GM19193 (cell line): ENCODE measurements around the gene ZFC3H1.

ENCODE experiments used
- POLR2A ChIP-seq: IDR thresholded peaks from 4 replicates; pipeline ENCODE4 v1.6.1; 2011; ENCODE audit not compliant: insufficient read depth, insufficient read length; ENCODE audit errors: extremely low read depth

The ZFC3H1 gene

DNA sequence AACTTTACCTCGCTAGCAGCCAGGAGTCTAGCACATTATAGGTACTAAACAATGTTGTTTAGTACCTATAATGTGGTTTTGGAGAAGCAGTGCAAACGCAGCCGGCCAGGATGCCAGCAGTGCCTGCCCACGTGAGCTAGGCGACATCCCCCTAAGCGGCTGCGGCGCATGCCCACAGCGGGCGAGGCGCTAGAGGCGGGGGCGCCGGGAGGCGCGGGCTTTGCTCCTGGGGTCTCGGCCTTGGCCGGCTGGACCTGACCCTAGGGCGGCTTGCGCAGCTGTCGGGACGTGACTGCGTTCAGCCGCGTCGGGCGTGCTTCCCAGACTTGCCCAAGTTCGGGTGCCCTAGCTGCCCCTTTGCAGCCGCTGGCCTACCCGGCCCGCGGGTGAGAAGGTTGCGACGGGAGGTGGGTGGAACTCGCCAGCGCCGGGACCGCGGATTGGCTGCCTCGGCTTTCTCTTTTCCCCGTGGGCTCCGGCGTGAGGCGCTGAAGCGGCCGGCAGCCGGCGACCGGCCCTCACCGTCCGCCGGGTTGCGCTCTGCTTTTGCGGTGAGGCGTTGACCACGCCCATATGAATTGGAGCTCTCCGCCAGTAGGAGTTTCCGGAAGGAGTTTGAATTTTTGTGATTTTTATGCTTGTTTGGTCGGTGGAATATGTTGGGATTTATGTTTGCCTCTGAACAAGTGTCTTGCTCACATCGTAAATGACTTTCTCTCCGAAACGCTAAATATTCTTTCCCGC lies 22.4 kb upstream of the ZFC3H1 start, which contains the start of gene TMEM19:
TSS of gene TMEM19 (plus strand) at position 169 of the 744 bp plus-strand sequence. CDS start 599 bp downstream, outside the sequence.
- TF ChIP-seq POLR2A: peak; percentile 90

DNA sequence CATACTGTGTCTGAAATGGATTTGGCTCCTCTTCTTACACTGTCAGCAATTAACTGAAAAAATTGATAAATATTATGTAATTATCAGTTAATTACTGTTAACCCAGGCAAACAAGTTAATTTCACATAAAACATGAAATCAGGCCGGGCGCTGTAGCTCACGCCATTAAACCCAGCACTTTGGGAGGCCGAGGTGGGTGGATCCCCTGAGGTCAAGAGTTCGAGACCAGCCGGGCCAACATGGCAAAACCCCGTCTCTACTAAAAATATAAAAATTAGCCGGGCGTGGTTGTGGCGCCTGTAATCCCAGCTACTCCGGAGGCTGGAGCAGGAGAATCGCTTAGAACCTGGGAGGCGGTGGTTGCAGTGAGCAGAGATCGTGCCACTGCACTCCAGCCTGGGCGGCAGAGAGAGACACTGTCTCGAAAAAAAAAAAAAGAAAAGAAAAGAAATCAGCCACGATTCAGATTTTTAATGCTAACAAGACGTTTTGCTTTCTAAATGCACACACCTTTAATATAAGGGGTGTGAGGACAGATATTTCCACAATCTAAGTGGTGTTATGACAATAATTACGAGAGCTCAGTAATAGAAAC lies 21.8 kb upstream of the ZFC3H1 start:
- TF ChIP-seq POLR2A: no peak

DNA sequence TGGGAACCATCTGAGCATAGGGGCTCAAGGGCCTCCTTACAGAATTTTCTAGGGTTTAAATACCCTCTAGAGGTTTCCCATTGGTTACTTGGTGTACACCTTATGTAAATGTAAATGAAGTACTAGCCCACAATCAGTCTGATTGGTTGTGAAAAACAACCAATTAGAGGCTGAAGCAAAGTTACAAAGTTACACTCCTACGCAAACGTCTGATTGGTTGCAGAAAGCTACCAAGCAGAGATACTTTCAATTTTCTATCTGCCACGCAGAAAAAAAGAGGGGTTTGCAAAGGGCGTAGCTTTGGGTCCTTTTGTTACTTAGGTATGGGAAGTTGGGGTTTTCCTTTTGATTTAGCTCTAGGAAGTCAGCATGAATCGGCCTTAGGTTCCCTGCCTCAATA lies 20.4 kb upstream of the ZFC3H1 start:
- TF ChIP-seq POLR2A: no peak

DNA sequence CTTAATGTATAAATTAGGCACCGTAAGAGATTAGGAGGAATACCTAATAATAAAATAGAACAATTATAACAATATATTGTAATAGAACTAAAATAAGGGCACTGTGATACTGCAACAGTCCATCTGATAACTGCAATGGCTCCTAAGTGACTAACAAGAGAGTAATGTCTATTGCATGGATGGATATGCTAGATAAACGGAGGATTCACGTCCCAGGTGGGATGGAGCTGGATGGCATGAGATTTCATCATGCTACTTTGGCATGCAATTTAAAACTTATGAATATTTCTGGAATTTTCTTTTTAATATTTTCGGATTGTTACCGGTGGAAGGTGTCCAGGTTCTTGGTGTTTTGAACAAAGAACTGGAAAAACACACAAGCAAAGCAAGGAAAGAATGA lies 20.0 kb upstream of the ZFC3H1 start:
- no peak for TF ChIP-seq POLR2A

DNA sequence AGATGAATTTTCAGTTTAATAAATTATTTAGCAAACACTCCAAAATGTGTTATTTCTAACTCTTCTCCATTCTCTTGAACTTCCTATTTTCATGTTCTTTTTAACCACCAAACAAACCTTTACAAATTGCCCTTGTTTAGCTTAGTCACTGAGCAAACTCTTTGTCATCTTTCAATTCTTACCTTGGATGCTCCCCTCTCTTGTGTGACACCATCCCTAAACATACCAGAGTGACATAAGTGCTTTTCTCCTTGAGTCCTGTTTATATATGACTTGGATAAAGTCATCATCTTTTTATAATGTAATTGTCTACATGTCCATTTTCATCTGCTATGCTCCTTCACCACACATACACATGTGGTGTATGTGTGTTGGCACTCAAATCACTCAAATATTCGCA lies 18.8 kb upstream of the ZFC3H1 start:
- no peak for TF ChIP-seq POLR2A

DNA sequence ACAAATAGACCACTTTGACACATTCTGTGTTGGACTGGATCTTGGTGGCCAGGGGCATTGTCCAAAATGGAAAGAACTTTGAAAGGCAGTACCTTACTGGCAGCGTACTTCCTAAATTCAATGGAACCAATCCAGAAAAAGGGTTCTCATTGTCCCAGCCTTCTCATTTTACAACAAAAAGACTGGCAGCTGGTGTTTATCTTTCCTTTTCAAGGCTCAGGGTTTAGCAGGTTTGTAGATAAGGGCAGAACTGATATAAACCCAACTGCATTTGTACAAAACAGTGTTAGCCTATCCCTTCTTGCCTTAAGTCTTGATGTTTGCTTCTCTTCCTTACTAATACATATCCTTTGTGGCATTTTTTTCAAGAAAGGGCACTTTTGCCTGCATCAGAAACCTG lies 8.2 kb upstream of the ZFC3H1 start:
- TF ChIP-seq POLR2A: no peak

DNA sequence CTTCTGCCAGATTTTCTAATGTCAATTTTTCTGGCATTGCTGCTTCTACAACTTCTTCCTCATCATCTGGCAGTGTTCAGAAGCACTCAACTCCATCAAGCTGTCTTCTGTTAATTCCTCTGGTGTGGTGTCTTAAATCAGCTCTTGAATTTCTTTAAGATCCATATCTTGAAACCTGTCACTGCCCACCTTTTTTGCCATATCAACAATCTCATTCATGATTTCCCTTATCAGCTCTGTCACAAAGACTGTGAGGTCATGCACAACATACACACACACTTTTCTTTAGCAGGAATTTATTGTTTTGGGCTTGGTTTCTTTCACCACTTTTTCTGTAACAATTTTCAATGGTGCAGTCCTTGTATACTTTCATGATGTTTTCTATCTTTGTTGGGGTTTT lies 7.7 kb upstream of the ZFC3H1 start:
- no peak for TF ChIP-seq POLR2A

DNA sequence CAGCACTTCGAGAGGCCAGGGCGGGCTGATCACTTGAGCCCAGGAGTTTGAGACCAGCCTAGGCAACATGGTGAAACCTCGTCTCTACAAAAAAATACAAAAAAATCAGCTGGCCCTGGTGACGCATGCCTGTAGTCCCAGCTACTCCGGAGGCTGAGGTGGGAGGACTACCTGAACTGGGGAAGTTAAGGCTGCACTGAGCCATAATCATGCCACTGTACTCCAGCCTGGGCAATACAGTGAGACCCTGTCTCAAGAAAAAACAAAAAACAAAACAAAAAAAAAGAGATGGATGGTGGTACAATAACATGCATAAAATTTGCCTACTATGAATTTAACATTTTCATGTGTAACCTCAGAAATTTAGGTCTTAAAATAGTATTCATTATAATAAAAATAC lies 2.6 kb upstream of the ZFC3H1 start:
- no peak for TF ChIP-seq POLR2A

DNA sequence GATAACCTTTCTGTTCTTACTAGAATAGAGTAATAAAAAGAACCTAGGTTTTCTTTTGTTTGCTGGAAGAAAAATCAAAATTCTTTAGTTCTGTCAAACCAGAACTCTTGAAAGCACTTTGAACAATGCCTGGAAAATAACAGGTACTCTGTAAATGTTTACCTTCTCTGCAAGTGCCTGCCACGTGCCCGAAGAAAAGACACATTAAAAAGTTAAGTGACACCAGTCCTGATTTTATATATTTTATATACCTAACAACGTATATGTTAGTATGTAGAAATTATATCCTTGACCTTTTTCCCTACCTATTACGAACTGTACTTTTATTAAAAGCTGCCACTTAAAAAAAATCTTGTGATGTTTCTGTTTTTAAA lies 1.4 kb upstream of the ZFC3H1 start:
- TF ChIP-seq POLR2A: no peak

DNA sequence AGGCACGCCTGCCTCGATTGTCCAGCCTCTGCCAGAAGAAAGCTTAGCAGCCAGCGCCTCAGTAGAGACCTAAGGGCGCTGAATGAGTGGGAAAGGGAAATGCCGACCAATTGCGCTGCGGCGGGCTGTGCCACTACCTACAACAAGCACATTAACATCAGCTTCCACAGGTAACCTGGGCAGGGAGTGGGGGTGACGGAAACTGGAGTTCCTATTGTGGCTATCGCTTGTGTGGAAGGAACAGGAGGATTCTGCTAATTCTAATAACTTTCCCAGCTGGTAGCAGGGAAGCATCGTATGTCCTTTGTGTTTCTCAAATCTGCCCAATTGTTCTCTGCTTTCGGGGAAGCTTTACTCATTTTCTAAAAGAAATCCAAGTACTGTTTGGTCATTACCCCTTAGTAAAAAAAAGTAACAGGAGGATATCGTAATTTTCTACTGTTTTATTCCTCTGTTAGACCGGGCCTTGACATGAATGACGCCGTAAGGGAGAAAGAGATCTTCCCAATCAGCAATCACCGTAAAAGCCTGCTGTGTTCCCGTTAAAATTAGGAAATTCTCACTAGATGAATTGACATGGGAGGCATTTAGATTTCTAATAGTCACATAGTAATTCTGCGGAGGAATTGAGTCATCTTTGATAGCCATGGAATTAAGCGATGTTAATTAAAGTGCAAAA lies 902 bp upstream of the ZFC3H1 start:
- no peak for TF ChIP-seq POLR2A

DNA sequence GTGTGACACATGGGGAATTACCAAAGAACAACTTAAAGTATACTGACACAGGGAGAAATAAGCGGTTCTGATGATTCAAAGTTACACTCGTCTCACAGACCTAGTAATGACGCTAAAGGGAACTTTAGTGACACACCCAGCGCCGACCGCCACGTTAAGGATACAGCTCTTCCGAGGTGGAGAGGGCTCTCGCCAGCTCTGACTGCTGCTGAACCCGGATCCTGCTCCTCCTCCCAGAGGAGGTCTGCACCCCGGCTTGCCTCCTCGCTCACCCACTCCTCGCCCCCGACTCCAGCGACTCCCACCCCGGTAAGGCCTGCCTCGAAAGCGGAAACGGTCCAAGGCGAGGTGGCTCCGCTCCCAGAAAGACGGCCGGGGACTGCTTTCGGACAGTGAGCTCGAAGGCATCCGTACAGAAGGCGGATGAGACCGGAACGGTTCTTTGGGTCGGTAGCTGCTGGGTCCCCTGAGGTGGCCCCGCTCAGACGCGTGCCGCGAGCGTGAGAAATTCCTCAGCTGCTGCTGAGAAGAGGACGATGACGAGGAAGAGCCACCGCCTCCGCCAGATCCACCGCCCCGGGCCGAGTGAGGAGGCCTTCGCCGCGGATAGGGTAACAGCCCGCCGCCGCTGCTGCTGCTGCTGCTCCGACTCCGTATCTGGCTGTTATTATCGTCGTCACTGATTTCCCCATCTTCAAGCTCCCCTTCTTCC lies 643 bp downstream of the ZFC3H1 start:
- peak; percentile 60 for TF ChIP-seq POLR2A

DNA sequence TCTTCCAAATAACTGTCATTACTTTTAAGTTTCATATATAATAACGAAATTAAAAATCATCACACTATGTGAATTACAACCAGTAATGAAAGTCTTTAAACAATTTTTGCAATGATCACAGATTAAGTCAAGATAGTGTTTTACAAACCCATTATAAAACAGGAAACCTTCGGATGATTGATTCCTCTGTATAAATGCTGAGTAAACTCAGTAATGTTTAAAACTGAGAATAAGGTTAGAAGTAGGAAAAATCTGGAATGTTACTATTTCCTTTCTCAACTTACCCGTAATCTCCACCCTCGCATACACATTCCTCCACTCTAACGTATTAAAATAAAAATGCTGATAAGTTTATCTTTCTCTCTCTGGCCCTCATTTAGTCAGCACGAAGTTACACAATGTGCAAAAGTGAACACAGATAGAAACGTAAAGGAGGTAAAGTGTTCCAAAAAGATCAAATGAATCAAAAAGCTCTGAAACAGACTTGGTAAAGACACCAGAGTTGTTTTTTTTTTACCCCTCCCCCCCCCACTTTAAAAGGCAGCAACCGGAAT lies 1.6 kb downstream of the ZFC3H1 start:
- TF ChIP-seq POLR2A: no peak

DNA sequence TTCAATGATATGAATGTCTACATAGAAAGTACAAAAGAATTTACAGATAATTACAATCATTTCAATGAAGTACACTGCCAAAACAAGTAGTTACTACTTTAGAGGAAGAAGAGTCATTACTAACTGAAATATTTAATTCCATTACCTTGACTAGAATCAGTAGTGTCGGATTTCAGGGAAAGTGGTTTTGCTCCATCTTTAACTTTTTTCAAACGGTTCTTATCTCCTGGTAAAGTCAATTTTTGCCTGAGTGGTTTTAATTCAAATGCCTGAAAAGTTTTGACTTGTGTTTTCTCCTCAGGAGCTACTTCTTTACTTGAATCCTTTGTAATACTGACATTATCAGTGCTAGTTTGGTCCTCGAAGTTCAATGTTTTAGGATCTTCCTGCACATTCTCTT lies 6.9 kb downstream of the ZFC3H1 start:
- TF ChIP-seq POLR2A: no peak

DNA sequence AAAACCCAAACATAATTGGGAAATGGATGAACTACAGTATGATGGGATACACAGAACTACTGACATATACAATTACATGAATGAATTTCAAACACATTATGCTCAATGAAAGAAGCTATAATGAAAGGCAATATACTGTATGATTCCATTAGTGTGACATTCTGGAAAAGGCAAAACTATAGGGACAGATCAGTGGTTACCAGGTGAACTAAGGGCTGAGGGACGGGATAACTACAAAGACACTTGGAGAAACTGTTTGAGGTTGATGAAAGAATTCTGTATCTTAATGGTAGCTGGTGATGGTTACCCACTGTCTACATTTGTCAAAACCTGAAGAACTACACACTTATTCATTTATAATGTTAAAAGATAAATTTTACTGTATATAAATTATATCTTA lies 7.7 kb downstream of the ZFC3H1 start:
- no peak for TF ChIP-seq POLR2A

DNA sequence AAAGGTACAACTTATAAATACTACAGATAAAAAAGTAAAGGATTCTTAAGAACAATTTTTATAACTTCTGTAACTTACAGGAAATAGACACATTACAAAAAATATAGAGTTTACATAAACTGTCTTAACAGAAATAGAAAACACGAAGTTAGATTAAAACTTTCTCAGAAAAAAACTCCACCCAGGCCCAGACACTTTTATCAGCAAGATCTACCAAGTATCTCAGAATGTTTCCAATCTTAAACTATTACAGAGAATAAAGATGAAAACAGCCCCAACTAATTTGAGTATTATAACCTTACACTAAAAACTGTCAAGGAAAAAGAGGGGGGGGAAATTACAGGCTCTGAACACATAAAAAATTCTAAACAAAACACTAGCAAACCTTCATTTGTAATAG lies 8.2 kb downstream of the ZFC3H1 start:
- TF ChIP-seq POLR2A: no peak
